ENCODE results near the gene SETMAR.
"Not testable (repeated sequence)": the region's sequence is repeated elsewhere in the genome, so short reads cannot be mapped to it uniquely, and the experiment has no call there.

DNA sequence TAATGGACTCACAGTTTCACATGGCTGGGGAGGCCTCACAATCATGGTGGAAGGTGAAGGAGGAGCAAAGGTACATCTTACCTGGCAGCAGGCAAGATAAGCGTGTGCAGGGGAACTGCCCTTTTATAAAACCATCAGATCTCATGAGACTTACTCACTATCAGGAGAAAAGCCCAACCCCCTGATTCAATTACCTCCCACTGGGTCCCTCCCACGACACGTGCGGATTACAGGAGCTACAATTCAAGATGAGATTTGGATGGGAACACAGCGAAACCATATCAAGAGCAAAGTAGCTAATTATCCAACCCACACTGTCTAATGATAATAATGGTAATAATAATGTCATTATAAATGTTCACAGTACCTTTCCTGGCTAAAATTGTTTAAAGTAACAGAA lies 6.7 kb upstream of the SETMAR start:
- TF ChIP-seq, protein P1, sequence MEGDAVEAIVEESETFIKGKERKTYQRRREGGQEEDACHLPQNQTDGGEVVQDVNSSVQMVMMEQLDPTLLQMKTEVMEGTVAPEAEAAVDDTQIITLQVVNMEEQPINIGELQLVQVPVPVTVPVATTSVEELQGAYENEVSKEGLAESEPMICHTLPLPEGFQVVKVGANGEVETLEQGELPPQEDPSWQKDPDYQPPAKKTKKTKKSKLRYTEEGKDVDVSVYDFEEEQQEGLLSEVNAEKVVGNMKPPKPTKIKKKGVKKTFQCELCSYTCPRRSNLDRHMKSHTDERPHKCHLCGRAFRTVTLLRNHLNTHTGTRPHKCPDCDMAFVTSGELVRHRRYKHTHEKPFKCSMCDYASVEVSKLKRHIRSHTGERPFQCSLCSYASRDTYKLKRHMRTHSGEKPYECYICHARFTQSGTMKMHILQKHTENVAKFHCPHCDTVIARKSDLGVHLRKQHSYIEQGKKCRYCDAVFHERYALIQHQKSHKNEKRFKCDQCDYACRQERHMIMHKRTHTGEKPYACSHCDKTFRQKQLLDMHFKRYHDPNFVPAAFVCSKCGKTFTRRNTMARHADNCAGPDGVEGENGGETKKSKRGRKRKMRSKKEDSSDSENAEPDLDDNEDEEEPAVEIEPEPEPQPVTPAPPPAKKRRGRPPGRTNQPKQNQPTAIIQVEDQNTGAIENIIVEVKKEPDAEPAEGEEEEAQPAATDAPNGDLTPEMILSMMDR (IDR thresholded peaks at IDR 0.05) = not testable (repeated sequence)
- TF ChIP-seq POLR2A (IDR thresholded peaks at IDR 0.05) = not testable (repeated sequence)

Data from heart left ventricle (tissue), 13 donors.